IMR-90 (cell line): ENCODE data around the gene TRAIP. TPM values are rescaled to one million over a fixed set of nuclear protein-coding genes. Genes with fewer than 3 reads are reported as not detected.

Source experiments
- ATAC-seq: fragments of 200-7000 bp; cut with Tn5 transposase; 2 replicates; pipeline ENCODE4 v1.9.1; 2020; ENCODE audit warnings: low read depth, mild to moderate bottlenecking, moderate library complexity
- BruUV-seq: library from RNA; stranded (reverse); fragments of 400-500 nt; replicated peaks from 2 replicates; lab custom pipeline; 2021; lab: Mats Ljungman, UMichigan
- CTCF ChIA-PET: fragments of 300-600 bp; formaldehyde crosslinking; extraction: SDS; loops from one replicate; lab custom pipeline; 2021; ENCODE audit warnings: antibody characterized with exemption; lab: Yijun Ruan, JAX
- POLR2A ChIA-PET: fragments of 300-600 bp; sonication (Branson Sonifier 250); formaldehyde crosslinking; loops from one replicate; lab custom pipeline; 2022; ENCODE audit warnings: antibody characterized with exemption; ENCODE audit not compliant: unreplicated experiment; lab: Charles Lee
- DNase-seq: peaks from one replicate; pipeline ENCODE4 v3.0.0; 2013
- H2AFZ ChIP-seq: replicated peaks from 2 replicates; pipeline ENCODE3; 2013; ENCODE audit warnings: low read length, mild to moderate bottlenecking; ENCODE audit not compliant: poor library complexity
- H2AK5ac ChIP-seq: 2 replicates; pipeline ENCODE4 v1.6.1; 2013; ENCODE audit warnings: low read depth, low read length, inconsistent platforms
- H2AK9ac ChIP-seq: replicated peaks from 2 replicates; pipeline ENCODE3; 2013; ENCODE audit warnings: mild to moderate bottlenecking, low read depth, low read length, moderate library complexity; ENCODE audit not compliant: poor library complexity
- H2BK120ac ChIP-seq: 2 replicates; pipeline ENCODE4 v1.6.1; 2013; ENCODE audit warnings: low read depth, low read length, inconsistent platforms
- H2BK15ac ChIP-seq: 3 replicates; pipeline ENCODE4 v1.6.1; 2013; ENCODE audit warnings: low read depth, low read length, inconsistent platforms
- H2BK20ac ChIP-seq: 2 replicates; pipeline ENCODE4 v1.6.1; 2013; ENCODE audit warnings: low read depth, mild to moderate bottlenecking, inconsistent platforms, low read length, moderate library complexity
- H2BK5ac ChIP-seq: 2 replicates; pipeline ENCODE4 v1.6.1; 2013; ENCODE audit warnings: mild to moderate bottlenecking, low read depth, low read length, inconsistent platforms; ENCODE audit not compliant: poor library complexity, severe bottlenecking
- H3K14ac ChIP-seq: replicated peaks from 2 replicates; pipeline ENCODE4 v1.6.1; 2013; ENCODE audit warnings: low read depth, low read length, inconsistent platforms
- H3K18ac ChIP-seq: 2 replicates; pipeline ENCODE4 v1.6.1; 2013; ENCODE audit warnings: low read depth, low read length, control low read depth
- H3K23ac ChIP-seq: 2 replicates; pipeline ENCODE4 v1.6.1; 2013; ENCODE audit warnings: low read depth, low read length, inconsistent platforms
- H3K27ac ChIP-seq: 2 replicates; pipeline ENCODE4 v1.5.1; 2013; ENCODE audit warnings: mild to moderate bottlenecking, control low read depth, low read length; ENCODE audit not compliant: insufficient read depth
- H3K27me3 ChIP-seq: 2 replicates; pipeline ENCODE4 v1.6.1; 2013; ENCODE audit warnings: low read length; ENCODE audit not compliant: control insufficient read depth, insufficient read depth
- H3K36me3 ChIP-seq: 2 replicates; pipeline ENCODE4 v1.6.1; 2013; ENCODE audit warnings: low read length, mixed read lengths; ENCODE audit not compliant: control insufficient read depth, insufficient read depth
- H3K4ac ChIP-seq: 2 replicates; pipeline ENCODE4 v1.6.1; 2013; ENCODE audit warnings: low read depth, low read length, inconsistent platforms
- H3K4me1 ChIP-seq: 2 replicates; pipeline ENCODE4 v1.6.1; 2013; ENCODE audit warnings: low read length, mixed read lengths; ENCODE audit not compliant: control insufficient read depth, insufficient read depth
- H3K4me2 ChIP-seq: 2 replicates; pipeline ENCODE4 v1.6.1; 2013; ENCODE audit warnings: low read depth, mild to moderate bottlenecking, control low read depth, low read length, moderate library complexity
- H3K4me3 ChIP-seq: 2 replicates; pipeline ENCODE4 v1.5.1; 2013; ENCODE audit warnings: low read depth, mild to moderate bottlenecking, control low read depth, low read length, moderate library complexity; ENCODE audit not compliant: insufficient read depth
- H3K56ac ChIP-seq: 2 replicates; pipeline ENCODE4 v1.6.1; 2013; ENCODE audit warnings: low read length, inconsistent platforms; ENCODE audit not compliant: insufficient read depth; ENCODE audit errors: extremely low read depth
- H3K79me1 ChIP-seq, 2 experiments: 2 replicates each; pipeline ENCODE4 v1.6.1; 2013; ENCODE audit warnings: low read length in 2 of 2, inconsistent platforms in 1 of 2, low read depth in 1 of 2
- H3K9ac ChIP-seq: 2 replicates; pipeline ENCODE4 v1.6.1; 2013; ENCODE audit warnings: low read depth, low read length, control low read depth
- H3K9me1 ChIP-seq: 2 replicates; pipeline ENCODE4 v1.6.1; 2013; ENCODE audit warnings: low read length, inconsistent platforms; ENCODE audit not compliant: insufficient read depth
- H3K9me3 ChIP-seq: 2 replicates; pipeline ENCODE4 v1.6.1; 2013; ENCODE audit warnings: low read length; ENCODE audit not compliant: control insufficient read depth, insufficient read depth
- H4K20me1 ChIP-seq: 2 replicates; pipeline ENCODE4 v1.6.1; 2013; ENCODE audit warnings: low read length, inconsistent platforms; ENCODE audit not compliant: insufficient read depth
- H4K5ac ChIP-seq: 2 replicates; pipeline ENCODE4 v1.6.1; 2013; ENCODE audit warnings: mild to moderate bottlenecking, low read depth, low read length, control low read depth
- H4K8ac ChIP-seq, 2 experiments: 2 replicates each; pipeline ENCODE4 v1.6.1; 2013; ENCODE audit warnings: low read depth in 2 of 2, low read length in 2 of 2, control low read depth in 1 of 2, inconsistent platforms in 1 of 2
- H4K91ac ChIP-seq: 2 replicates; pipeline ENCODE4 v1.6.1; 2013; ENCODE audit warnings: low read depth, low read length, inconsistent platforms; ENCODE audit not compliant: insufficient read depth
- FOS ChIP-seq: fragments of 150-350 bp; IDR thresholded peaks from 2 replicates; pipeline ENCODE4 v1.6.1; 2016; ENCODE audit warnings: low read depth, low read length
- MXI1 ChIP-seq: IDR thresholded peaks from 2 replicates; pipeline ENCODE4 v1.6.1; 2012; ENCODE audit warnings: low read depth, mild to moderate bottlenecking, low read length, moderate library complexity, borderline replicate concordance
- NFE2L2 ChIP-seq: fragments of 150-350 bp; IDR thresholded peaks from 2 replicates; pipeline ENCODE4 v1.6.1; 2016; ENCODE audit warnings: low read depth, mild to moderate bottlenecking, low read length
- RAD21 ChIP-seq: IDR thresholded peaks from 2 replicates; pipeline ENCODE4 v1.6.1; 2012; ENCODE audit warnings: low read length, improper control_type of control experiment
- RFX5 ChIP-seq: IDR thresholded peaks from 2 replicates; pipeline ENCODE4 v1.8.0; 2012; ENCODE audit warnings: low read depth, mild to moderate bottlenecking, low read length, moderate library complexity
- WGBS, 2 experiments: methylation state at CpG; one replicate each; pipeline versions ENCODE4 v1.1.5 to v1.1.7; 2013; ENCODE audit warnings: missing lambda C conversion rate in 2 of 2; ENCODE audit not compliant: insufficient read length in 1 of 2; ENCODE audit errors: extremely low coverage in 2 of 2; 5-methylcytosine and 5-hydroxymethylcytosine counted together
- dilution Hi-C: fragments of 300-500 bp; cut with HindIII; formaldehyde crosslinking; loops from one replicate; pipeline ENCODE4 v1.14.3; 2018; ENCODE audit warnings: low sequenced_read_pairs; ENCODE audit not compliant: unreplicated experiment
- in situ Hi-C: fragments of 300-500 bp; cut with MboI; formaldehyde crosslinking; loops from 3 replicates; pipeline ENCODE4 v1.14.3; 2019; ENCODE audit warnings: low sequenced_read_pairs, inconsistent platforms, mixed read lengths
- intact Hi-C: fragments of 100-400 bp; cut with micrococcal nuclease; formaldehyde crosslinking; loops from 2 replicates; pipeline ENCODE4 v1.10.0; 2022
- polyA plus RNA-seq, 3 experiments: library from polyadenylated mRNA; depleted of rRNA; stranded (reverse); fragments of >200 nt; gene quantifications; 2 replicates each; pipeline ENCODE4 v1.2.3, GENCODE V29; 2012; ENCODE audit warnings: low replicate concordance in 1 of 3
- total RNA-seq: library from RNA; depleted of rRNA; stranded (reverse); fragments of >200 nt; gene quantifications from 2 replicates; pipeline ENCODE4 v1.2.3, GENCODE V29; 2012
- TF ChIP-seq, protein P1 (sequence below): conservative IDR thresholded peaks from 2 replicates; pipeline ENCODE4 v1.5.1; 2012; ENCODE audit warnings: mild to moderate bottlenecking, low read depth, low read length, improper control_type of control experiment
- TF ChIP-seq, protein P2 (sequence below): fragments of 150-350 bp; IDR thresholded peaks from 2 replicates; pipeline ENCODE4 v1.6.1; 2017; ENCODE audit warnings: mild to moderate bottlenecking, antibody characterized with exemption, low read length, low read depth

TRAIP gene
- total and polyA plus RNA-seq, 2 of the 4 experiments (the other 2 are of a cell fraction): 6.3 to 9.2 TPM

DNA sequence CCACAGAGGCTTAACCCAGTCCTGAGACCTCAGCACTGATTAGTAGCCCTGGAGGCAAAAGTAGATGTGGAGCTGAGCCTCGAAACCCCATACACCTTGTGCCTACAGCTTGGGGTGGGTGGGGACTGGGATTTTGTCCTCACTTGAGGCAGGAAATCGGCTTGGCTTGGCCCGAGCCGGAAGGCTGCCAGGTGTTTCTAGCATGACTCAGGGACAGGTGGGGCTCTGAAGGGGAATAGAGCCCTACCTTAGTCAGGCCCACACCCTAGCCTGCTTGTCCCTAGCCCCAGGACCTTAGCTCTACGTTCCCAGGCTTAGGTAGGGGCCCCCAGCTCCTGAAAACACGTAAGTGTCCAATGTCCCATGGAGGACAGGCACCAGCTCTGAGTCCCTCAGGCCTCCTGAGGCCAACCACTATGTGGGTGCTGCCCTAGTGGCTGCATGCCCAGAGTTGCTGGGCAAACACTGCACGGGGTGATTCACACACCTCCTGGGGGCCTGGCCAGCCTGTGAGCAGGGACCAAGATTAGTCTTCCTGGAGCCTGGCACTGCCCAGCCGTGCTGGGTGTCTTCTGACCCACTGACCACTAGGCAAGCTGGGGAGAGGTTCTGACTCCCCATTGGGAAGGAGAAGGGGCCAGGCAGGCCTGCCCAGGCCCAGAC lies 44.3 kb upstream of the TRAIP start:
- in situ Hi-C loops: no loop called here
- no peak overlapping the region for H2BK15ac ChIP-seq
- H4K91ac ChIP-seq: no peak overlapping the region
- no peak overlapping the region for H4K8ac ChIP-seq
- no peak overlapping the region for H3K56ac ChIP-seq
- H3K23ac ChIP-seq: no peak overlapping the region
- H2AK5ac ChIP-seq: no peak overlapping the region
- peaks cover 2% of the 10 kb centered on the region; the same call in 1 of the 2 replicates for H3K9me1 ChIP-seq
- H3K4me1 ChIP-seq: peaks cover 10% of the 10 kb centered on the region
- H4K20me1 ChIP-seq: no peaks in the 10 kb centered on the region
- no peak overlapping the region for H3K14ac ChIP-seq
- H3K27ac ChIP-seq: no peak overlapping the region
- ChIA-PET CTCF (no interaction called here), POLR2A (interaction anchor here (0.5 kb wide), 1 partner anchor 21 kb away, joined by 4 read pairs; no protein-coding TSS in a partner anchor)
- no peak overlapping the region for H2BK5ac ChIP-seq
- no peaks in the 10 kb centered on the region for H3K79me1 ChIP-seq
- WGBS, 2 experiments: 100% methylated on average over 1 of the region's 8 CpGs; no CpG with 5 or more reads in 1 of the 2 experiments
- H3K4me2 ChIP-seq: no peak overlapping the region
- no peak overlapping the region for H2BK20ac ChIP-seq
- H2AK9ac ChIP-seq: no peak overlapping the region
- TF ChIP-seq FOS (no peak), NFE2L2 (no peak), RFX5 (no peak), MXI1 (no peak), RAD21 (no peak)
- TF ChIP-seq, protein P1, sequence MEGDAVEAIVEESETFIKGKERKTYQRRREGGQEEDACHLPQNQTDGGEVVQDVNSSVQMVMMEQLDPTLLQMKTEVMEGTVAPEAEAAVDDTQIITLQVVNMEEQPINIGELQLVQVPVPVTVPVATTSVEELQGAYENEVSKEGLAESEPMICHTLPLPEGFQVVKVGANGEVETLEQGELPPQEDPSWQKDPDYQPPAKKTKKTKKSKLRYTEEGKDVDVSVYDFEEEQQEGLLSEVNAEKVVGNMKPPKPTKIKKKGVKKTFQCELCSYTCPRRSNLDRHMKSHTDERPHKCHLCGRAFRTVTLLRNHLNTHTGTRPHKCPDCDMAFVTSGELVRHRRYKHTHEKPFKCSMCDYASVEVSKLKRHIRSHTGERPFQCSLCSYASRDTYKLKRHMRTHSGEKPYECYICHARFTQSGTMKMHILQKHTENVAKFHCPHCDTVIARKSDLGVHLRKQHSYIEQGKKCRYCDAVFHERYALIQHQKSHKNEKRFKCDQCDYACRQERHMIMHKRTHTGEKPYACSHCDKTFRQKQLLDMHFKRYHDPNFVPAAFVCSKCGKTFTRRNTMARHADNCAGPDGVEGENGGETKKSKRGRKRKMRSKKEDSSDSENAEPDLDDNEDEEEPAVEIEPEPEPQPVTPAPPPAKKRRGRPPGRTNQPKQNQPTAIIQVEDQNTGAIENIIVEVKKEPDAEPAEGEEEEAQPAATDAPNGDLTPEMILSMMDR: no peak
- TF ChIP-seq, protein P2, sequence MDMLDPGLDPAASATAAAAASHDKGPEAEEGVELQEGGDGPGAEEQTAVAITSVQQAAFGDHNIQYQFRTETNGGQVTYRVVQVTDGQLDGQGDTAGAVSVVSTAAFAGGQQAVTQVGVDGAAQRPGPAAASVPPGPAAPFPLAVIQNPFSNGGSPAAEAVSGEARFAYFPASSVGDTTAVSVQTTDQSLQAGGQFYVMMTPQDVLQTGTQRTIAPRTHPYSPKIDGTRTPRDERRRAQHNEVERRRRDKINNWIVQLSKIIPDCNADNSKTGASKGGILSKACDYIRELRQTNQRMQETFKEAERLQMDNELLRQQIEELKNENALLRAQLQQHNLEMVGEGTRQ: no peak
- no TSS peak for BruUV-seq
- no peak overlapping the region for H3K4me3 ChIP-seq
- H3K27me3 ChIP-seq: no peaks in the 10 kb centered on the region
- intact Hi-C loops: no loop called here
- no peaks in the 10 kb centered on the region for H3K9me3 ChIP-seq
- no peak overlapping the region for H2BK120ac ChIP-seq
- no peak overlapping the region for H2AFZ ChIP-seq
- DNase-seq (peak; percentile 22), ATAC-seq (peak; percentile 66)
- dilution Hi-C loops: no loop called here
- no peak overlapping the region for H4K5ac ChIP-seq
- H3K36me3 ChIP-seq: no peaks in the 10 kb centered on the region
- H3K4ac ChIP-seq: no peak overlapping the region
- H3K18ac ChIP-seq: no peak overlapping the region
- no peak overlapping the region for H3K9ac ChIP-seq
